Endodermal cell (in vitro differentiated cells): ENCODE measurements around the gene UCN3. TPM values are rescaled to one million over a fixed set of nuclear protein-coding genes. Genes with fewer than 3 reads are reported as not detected.

Experiments used
- DNase-seq: peaks from one replicate; pipeline ENCODE4 v3.0.0-alpha.2; 2017
- H3K27ac ChIP-seq: 2 replicates; pipeline ENCODE4 v1.5.1; 2013; ENCODE audit warnings: mild to moderate bottlenecking, low read depth, low read length, moderate library complexity
- H3K27me3 ChIP-seq: 2 replicates; pipeline ENCODE4 v1.6.1; 2013; ENCODE audit warnings: mild to moderate bottlenecking, low read length, moderate library complexity; ENCODE audit not compliant: insufficient read depth, control insufficient read depth, poor library complexity, severe bottlenecking
- H3K36me3 ChIP-seq: 2 replicates; pipeline ENCODE4 v1.7.0; 2013; ENCODE audit warnings: mild to moderate bottlenecking, low read length, moderate library complexity; ENCODE audit not compliant: control insufficient read depth, insufficient read depth
- H3K4me1 ChIP-seq: one replicate; pipeline ENCODE4 v1.7.0; 2013; ENCODE audit warnings: low read length; ENCODE audit not compliant: control insufficient read depth, insufficient read depth
- H3K4me3 ChIP-seq: 2 replicates; pipeline ENCODE4 v1.5.1; 2013; ENCODE audit warnings: mild to moderate bottlenecking, low read length, moderate library complexity
- H3K9ac ChIP-seq: 2 replicates; pipeline ENCODE4 v1.6.1; 2013; ENCODE audit warnings: mild to moderate bottlenecking, low read length, moderate library complexity; ENCODE audit not compliant: poor library complexity, severe bottlenecking; ENCODE audit errors: extremely low read depth
- H3K9me3 ChIP-seq: 2 replicates; pipeline ENCODE4 v1.6.1; 2013; ENCODE audit warnings: mild to moderate bottlenecking, low read length, moderate library complexity; ENCODE audit not compliant: control insufficient read depth
- H3K27ac Mint-ChIP-seq: 2 replicates; pipeline ENCODE4 v1.8.0; 2020; ENCODE audit warnings: mixed read lengths
- H3K27me3 Mint-ChIP-seq: 2 replicates; pipeline ENCODE4 v1.8.0; 2021; ENCODE audit warnings: mild to moderate bottlenecking, mixed read lengths; ENCODE audit not compliant: insufficient read depth
- H3K36me3 Mint-ChIP-seq: 2 replicates; pipeline ENCODE4 v1.8.0; 2020; ENCODE audit warnings: low read depth, mixed read lengths
- H3K4me1 Mint-ChIP-seq: 2 replicates; pipeline ENCODE4 v1.8.0; 2020; ENCODE audit warnings: mixed read lengths
- H3K4me3 Mint-ChIP-seq: 2 replicates; pipeline ENCODE4 v1.8.0; 2020; ENCODE audit warnings: mild to moderate bottlenecking, moderate library complexity, mixed read lengths
- H3K9me3 Mint-ChIP-seq: 2 replicates; pipeline ENCODE4 v1.8.0; 2020; ENCODE audit warnings: mild to moderate bottlenecking, mixed read lengths
- CTCF ChIP-seq: fragments of 200-600 bp; sonication (generic); conservative IDR thresholded peaks from 2 replicates; pipeline ENCODE4 v1.5.0; 2021; ENCODE audit warnings: antibody characterized with exemption, mild to moderate bottlenecking
- WGBS, 2 experiments: methylation state at CpG; one replicate each; pipeline versions ENCODE4 v1.1.5 to v1.1.7; 2013; ENCODE audit warnings: missing lambda C conversion rate in 2 of 2, mixed read lengths in 1 of 2; ENCODE audit not compliant: insufficient coverage in 1 of 2, insufficient read length in 1 of 2; 5-methylcytosine and 5-hydroxymethylcytosine counted together
- total RNA-seq, 2 donors: library from RNA; stranded (reverse); fragmentation: NEBNext Ultra II Directional in 1 of 2; extraction: Animal tissue kit (Norgen Biotek cat#: 25700) in 1 of 2; gene quantifications; 2 replicates in 1 of 2; 3 replicates in 1 of 2; pipeline ENCODE4 v1.2.1, GENCODE V29; 2021

Gene UCN3
- total RNA-seq, 2 donors from 2014 or later = not detected

GRCh38 chr10:5319863-5320262 is 44.9 kb upstream of the UCN3 start:
- Histone ChIP-seq H3K27ac (no peak overlapping the region), H3K27me3 (no peaks in the 10 kb centered on the region), H3K36me3 (no peaks in the 10 kb centered on the region), H3K4me3 (no peak overlapping the region), H3K9me3 (no peaks in the 10 kb centered on the region), H3K4me1 (no peaks in the 10 kb centered on the region), H3K9ac (no peak overlapping the region)
- no peak for TF ChIP-seq CTCF
- Mint-ChIP-seq H3K27ac (no peak overlapping the region), H3K9me3 (peaks cover 9% of the 10 kb centered on the region), H3K27me3 (no peaks in the 10 kb centered on the region), H3K4me1 (peaks cover 3% of the 10 kb centered on the region), H3K4me3 (no peak overlapping the region), H3K36me3 (no peaks in the 10 kb centered on the region)
- 91 to 100% methylated on average over 1 of the region's 4 CpGs for WGBS, 2 experiments
- no peak for DNase-seq

GRCh38 chr10:5321273-5321672 is 43.5 kb upstream of the UCN3 start:
- H3K27ac Mint-ChIP-seq = no peak overlapping the region
- no peak overlapping the region for H3K4me3 Mint-ChIP-seq
- no peaks in the 10 kb centered on the region for H3K4me1 Mint-ChIP-seq
- no peak overlapping the region for H3K27ac ChIP-seq
- DNase-seq = no peak
- H3K4me1 ChIP-seq = no peaks in the 10 kb centered on the region
- H3K27me3 Mint-ChIP-seq = no peaks in the 10 kb centered on the region
- no peak for TF ChIP-seq CTCF
- no peak overlapping the region for H3K4me3 ChIP-seq
- H3K36me3 ChIP-seq = no peaks in the 10 kb centered on the region
- H3K36me3 Mint-ChIP-seq = no peaks in the 10 kb centered on the region
- H3K9me3 ChIP-seq = no peaks in the 10 kb centered on the region
- peaks cover 9% of the 10 kb centered on the region for H3K9me3 Mint-ChIP-seq
- H3K9ac ChIP-seq = no peak overlapping the region
- 89 to 100% methylated on average over 2 to 3 of the region's 3 CpGs for WGBS, 2 experiments
- H3K27me3 ChIP-seq = no peaks in the 10 kb centered on the region

- no peak for DNase-seq
- no peaks in the 10 kb centered on the region for H3K9me3 ChIP-seq
- H3K27me3 Mint-ChIP-seq = no peaks in the 10 kb centered on the region
- H3K36me3 ChIP-seq = no peaks in the 10 kb centered on the region
- H3K36me3 Mint-ChIP-seq = no peaks in the 10 kb centered on the region
- no peaks in the 10 kb centered on the region for H3K4me1 ChIP-seq
- 84 to 89% methylated on average over 4 of the region's 4 CpGs for WGBS, 2 experiments
- no peak overlapping the region for H3K27ac Mint-ChIP-seq
- no peaks in the 10 kb centered on the region for H3K4me1 Mint-ChIP-seq
- H3K9ac ChIP-seq = no peak overlapping the region
- no peak for TF ChIP-seq CTCF
- no peak overlapping the region for H3K27ac ChIP-seq
- H3K4me3 ChIP-seq = no peak overlapping the region
- H3K4me3 Mint-ChIP-seq = no peak overlapping the region
- H3K27me3 ChIP-seq = no peaks in the 10 kb centered on the region
- H3K9me3 Mint-ChIP-seq = peaks cover 9% of the 10 kb centered on the region
These were observed 41.3 kb upstream of the UCN3 start for GRCh38 chr10:5323446-5323845.
